Endodermal cell (in vitro differentiated cells): Measurements from ENCODE around the gene BARX2. TPM values are rescaled to one million over a fixed set of nuclear protein-coding genes. Genes with fewer than 3 reads are reported as not detected.

ENCODE experiments used
- DNase-seq: peaks from one replicate; pipeline ENCODE4 v3.0.0-alpha.2; 2017
- H3K27ac ChIP-seq: 2 replicates; pipeline ENCODE4 v1.5.1; 2013; ENCODE audit warnings: mild to moderate bottlenecking, low read depth, low read length, moderate library complexity
- H3K27me3 ChIP-seq: 2 replicates; pipeline ENCODE4 v1.6.1; 2013; ENCODE audit warnings: mild to moderate bottlenecking, low read length, moderate library complexity; ENCODE audit not compliant: insufficient read depth, control insufficient read depth, poor library complexity, severe bottlenecking
- H3K36me3 ChIP-seq: 2 replicates; pipeline ENCODE4 v1.7.0; 2013; ENCODE audit warnings: mild to moderate bottlenecking, low read length, moderate library complexity; ENCODE audit not compliant: control insufficient read depth, insufficient read depth
- H3K4me1 ChIP-seq: one replicate; pipeline ENCODE4 v1.7.0; 2013; ENCODE audit warnings: low read length; ENCODE audit not compliant: control insufficient read depth, insufficient read depth
- H3K4me3 ChIP-seq: 2 replicates; pipeline ENCODE4 v1.5.1; 2013; ENCODE audit warnings: mild to moderate bottlenecking, low read length, moderate library complexity
- H3K9ac ChIP-seq: 2 replicates; pipeline ENCODE4 v1.6.1; 2013; ENCODE audit warnings: mild to moderate bottlenecking, low read length, moderate library complexity; ENCODE audit not compliant: poor library complexity, severe bottlenecking; ENCODE audit errors: extremely low read depth
- H3K9me3 ChIP-seq: 2 replicates; pipeline ENCODE4 v1.6.1; 2013; ENCODE audit warnings: mild to moderate bottlenecking, low read length, moderate library complexity; ENCODE audit not compliant: control insufficient read depth
- H3K27ac Mint-ChIP-seq: 2 replicates; pipeline ENCODE4 v1.8.0; 2020; ENCODE audit warnings: mixed read lengths
- H3K27me3 Mint-ChIP-seq: 2 replicates; pipeline ENCODE4 v1.8.0; 2021; ENCODE audit warnings: mild to moderate bottlenecking, mixed read lengths; ENCODE audit not compliant: insufficient read depth
- H3K36me3 Mint-ChIP-seq: 2 replicates; pipeline ENCODE4 v1.8.0; 2020; ENCODE audit warnings: low read depth, mixed read lengths
- H3K4me1 Mint-ChIP-seq: 2 replicates; pipeline ENCODE4 v1.8.0; 2020; ENCODE audit warnings: mixed read lengths
- H3K4me3 Mint-ChIP-seq: 2 replicates; pipeline ENCODE4 v1.8.0; 2020; ENCODE audit warnings: mild to moderate bottlenecking, moderate library complexity, mixed read lengths
- H3K9me3 Mint-ChIP-seq: 2 replicates; pipeline ENCODE4 v1.8.0; 2020; ENCODE audit warnings: mild to moderate bottlenecking, mixed read lengths
- WGBS, 2 experiments: methylation state at CpG; one replicate each; pipeline versions ENCODE4 v1.1.5 to v1.1.7; 2013; ENCODE audit warnings: missing lambda C conversion rate in 2 of 2, mixed read lengths in 1 of 2; ENCODE audit not compliant: insufficient coverage in 1 of 2, insufficient read length in 1 of 2; 5-methylcytosine and 5-hydroxymethylcytosine counted together
- total RNA-seq, 2 donors: library from RNA; stranded (reverse); fragmentation: NEBNext Ultra II Directional in 1 of 2; extraction: Animal tissue kit (Norgen Biotek cat#: 25700) in 1 of 2; gene quantifications; 2 replicates in 1 of 2; 3 replicates in 1 of 2; pipeline ENCODE4 v1.2.1, GENCODE V29; 2021
- TF ChIP-seq, protein P1 (sequence below): fragments of 200-600 bp; sonication (generic); conservative IDR thresholded peaks from 2 replicates; pipeline ENCODE4 v1.5.0; 2021; ENCODE audit warnings: antibody characterized with exemption, mild to moderate bottlenecking

BARX2 gene
- total RNA-seq, 2 donors from 2014 or later: not detected

DNA sequence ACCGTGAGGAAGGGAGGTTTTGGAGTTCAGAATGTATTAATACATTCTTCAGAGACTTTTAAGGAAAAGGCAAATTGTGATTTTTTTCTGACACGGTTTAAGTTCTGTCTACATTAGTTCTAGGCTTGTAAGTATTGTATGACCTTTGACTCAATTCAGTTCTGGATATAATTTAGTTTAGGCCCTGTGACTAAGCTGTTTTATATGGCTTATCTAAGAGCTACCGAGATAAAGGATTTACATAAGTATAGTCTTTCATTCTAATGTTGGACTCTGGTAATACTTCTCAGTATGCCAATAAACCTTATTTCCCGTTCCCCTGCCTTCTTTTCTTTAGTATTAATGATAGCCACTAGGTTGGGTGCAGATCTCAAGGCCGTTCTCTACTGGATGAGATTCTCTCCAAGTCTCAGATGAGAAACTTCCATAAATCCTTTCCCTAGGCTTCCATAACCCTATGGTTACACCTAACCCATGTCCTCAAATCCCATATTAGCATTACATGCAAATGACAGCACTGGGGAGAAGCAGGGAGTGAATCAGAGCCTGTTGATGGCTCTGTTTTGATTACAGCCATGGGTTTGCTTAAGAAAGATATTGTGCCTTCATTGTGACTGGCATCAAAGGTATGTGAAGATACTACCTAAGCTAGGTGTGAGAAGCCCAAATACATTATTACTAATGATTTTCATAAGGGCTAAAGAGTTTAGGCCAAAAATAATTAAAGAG, 38.7 kb downstream of the BARX2 start:
- Histone ChIP-seq H3K4me1 (peaks cover 3% of the 10 kb centered on the region), H3K9ac (no peak overlapping the region), H3K27ac (no peak overlapping the region), H3K36me3 (no peaks in the 10 kb centered on the region), H3K27me3 (no peaks in the 10 kb centered on the region), H3K4me3 (no peak overlapping the region), H3K9me3 (no peaks in the 10 kb centered on the region)
- DNase-seq: no peak
- no peaks in the 10 kb centered on the region for H3K27me3 Mint-ChIP-seq
- H3K4me3 Mint-ChIP-seq: no peak overlapping the region
- H3K4me1 Mint-ChIP-seq: peaks cover 3% of the 10 kb centered on the region
- H3K9me3 Mint-ChIP-seq: peaks cover 4% of the 10 kb centered on the region
- TF ChIP-seq, protein P1, sequence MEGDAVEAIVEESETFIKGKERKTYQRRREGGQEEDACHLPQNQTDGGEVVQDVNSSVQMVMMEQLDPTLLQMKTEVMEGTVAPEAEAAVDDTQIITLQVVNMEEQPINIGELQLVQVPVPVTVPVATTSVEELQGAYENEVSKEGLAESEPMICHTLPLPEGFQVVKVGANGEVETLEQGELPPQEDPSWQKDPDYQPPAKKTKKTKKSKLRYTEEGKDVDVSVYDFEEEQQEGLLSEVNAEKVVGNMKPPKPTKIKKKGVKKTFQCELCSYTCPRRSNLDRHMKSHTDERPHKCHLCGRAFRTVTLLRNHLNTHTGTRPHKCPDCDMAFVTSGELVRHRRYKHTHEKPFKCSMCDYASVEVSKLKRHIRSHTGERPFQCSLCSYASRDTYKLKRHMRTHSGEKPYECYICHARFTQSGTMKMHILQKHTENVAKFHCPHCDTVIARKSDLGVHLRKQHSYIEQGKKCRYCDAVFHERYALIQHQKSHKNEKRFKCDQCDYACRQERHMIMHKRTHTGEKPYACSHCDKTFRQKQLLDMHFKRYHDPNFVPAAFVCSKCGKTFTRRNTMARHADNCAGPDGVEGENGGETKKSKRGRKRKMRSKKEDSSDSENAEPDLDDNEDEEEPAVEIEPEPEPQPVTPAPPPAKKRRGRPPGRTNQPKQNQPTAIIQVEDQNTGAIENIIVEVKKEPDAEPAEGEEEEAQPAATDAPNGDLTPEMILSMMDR: no peak
- H3K36me3 Mint-ChIP-seq: no peaks in the 10 kb centered on the region
- 87 to 97% methylated on average over 4 to 5 of the region's 5 CpGs for WGBS, 2 experiments
- no peak overlapping the region for H3K27ac Mint-ChIP-seq

DNA sequence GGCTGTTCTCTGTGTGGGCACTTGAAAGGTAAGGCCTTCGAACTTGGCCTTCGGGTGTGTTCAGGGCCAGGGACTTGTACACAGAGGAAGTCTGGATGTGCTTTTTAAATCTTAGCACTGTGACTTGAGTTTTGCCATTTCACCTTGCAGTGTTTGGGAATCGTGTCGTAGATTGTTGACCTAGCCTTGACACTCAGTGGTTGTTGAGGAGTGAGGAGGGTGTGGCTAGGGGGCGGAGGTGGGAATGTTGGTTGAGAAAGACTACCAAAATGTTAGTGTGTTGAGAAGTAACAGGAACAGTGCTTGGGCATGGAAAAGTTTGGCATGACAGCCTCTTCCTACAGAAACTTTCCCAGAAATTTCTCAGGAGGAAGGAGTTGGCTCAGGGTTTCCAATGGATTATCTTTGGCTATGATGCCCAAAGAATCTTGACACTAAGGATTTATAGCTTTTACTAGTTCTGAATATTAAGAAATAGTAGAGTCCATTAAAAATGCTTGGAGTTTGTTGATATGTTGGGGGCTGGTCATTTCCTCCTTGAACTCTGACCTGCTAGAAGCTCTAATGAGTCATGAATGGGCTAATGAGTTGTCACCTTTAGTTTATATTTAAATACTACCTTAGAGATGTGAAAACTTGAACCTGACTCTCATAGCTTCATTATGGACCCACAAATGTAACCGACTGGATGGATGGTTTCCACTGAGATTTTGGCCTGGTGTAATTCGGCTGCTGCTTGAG, 40.6 kb downstream of the BARX2 start:
- Histone ChIP-seq H3K36me3 (no peaks in the 10 kb centered on the region), H3K9me3 (no peaks in the 10 kb centered on the region), H3K27ac (no peak overlapping the region), H3K9ac (no peak overlapping the region), H3K4me3 (no peak overlapping the region), H3K27me3 (no peaks in the 10 kb centered on the region), H3K4me1 (peaks cover 3% of the 10 kb centered on the region)
- 95 to 100% methylated on average over 1 to 7 of the region's 7 CpGs for WGBS, 2 experiments
- Mint-ChIP-seq H3K36me3 (no peaks in the 10 kb centered on the region), H3K4me3 (no peak overlapping the region), H3K27me3 (no peaks in the 10 kb centered on the region), H3K27ac (no peak overlapping the region), H3K9me3 (peaks cover 4% of the 10 kb centered on the region), H3K4me1 (peaks cover 3% of the 10 kb centered on the region)
- no peak for DNase-seq
- TF ChIP-seq, protein P1: no peak

DNA sequence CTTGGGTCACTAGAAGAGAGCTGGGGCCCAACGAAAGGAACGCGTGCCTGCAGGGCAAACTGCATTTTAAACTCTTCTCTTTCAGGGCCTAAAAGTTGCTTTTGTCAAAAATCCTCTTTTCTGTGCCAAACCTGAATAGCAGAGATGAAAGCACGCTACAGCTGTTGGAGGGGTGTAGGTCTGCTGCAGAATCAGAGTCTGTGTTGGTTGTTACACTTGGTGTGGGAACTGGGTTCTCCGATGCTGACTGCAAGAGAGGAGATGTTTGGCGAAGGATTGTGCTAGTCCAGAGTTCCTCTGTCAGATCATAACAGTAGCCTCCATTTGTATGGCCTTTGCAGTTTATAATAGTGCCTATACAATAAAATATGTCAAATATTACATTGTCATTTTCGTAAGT, 41.8 kb downstream of the BARX2 start:
- no peaks in the 10 kb centered on the region for H3K27me3 ChIP-seq
- H3K9me3 ChIP-seq: no peaks in the 10 kb centered on the region
- no peaks in the 10 kb centered on the region for H3K36me3 Mint-ChIP-seq
- H3K4me3 ChIP-seq: no peak overlapping the region
- TF ChIP-seq, protein P1: no peak
- no peaks in the 10 kb centered on the region for H3K4me1 Mint-ChIP-seq
- H3K27ac Mint-ChIP-seq: no peak overlapping the region
- no peaks in the 10 kb centered on the region for H3K27me3 Mint-ChIP-seq
- 80 to 91% methylated on average over 1 to 7 of the region's 7 CpGs for WGBS, 2 experiments
- H3K27ac ChIP-seq: no peak overlapping the region
- H3K4me1 ChIP-seq: peaks cover 3% of the 10 kb centered on the region
- no peak overlapping the region for H3K4me3 Mint-ChIP-seq
- H3K9ac ChIP-seq: no peak overlapping the region
- no peaks in the 10 kb centered on the region for H3K9me3 Mint-ChIP-seq
- no peaks in the 10 kb centered on the region for H3K36me3 ChIP-seq
- DNase-seq: no peak
